Upper lobe of left lung (tissue), 4 donors: ENCODE results near the gene GALNT10.

Experiments used
- CTCF ChIP-seq, 6 experiments: fragments of 450-650 bp in 4 of 6; fragments of 200-600 bp in 2 of 6; sonication (generic) in 2 of 6; IDR thresholded peaks; one replicate each; pipeline ENCODE4 v1.5.1; 2016 to 2019; ENCODE audit warnings: antibody characterized with exemption in 6 of 6
- EP300 ChIP-seq, 4 donors: sonication (generic); formaldehyde crosslinking; IDR thresholded peaks; one replicate each; pipeline ENCODE4 v1.5.1; 2017; ENCODE audit warnings: antibody characterized with exemption in 4 of 4, control low read depth in 2 of 4
- POLR2A ChIP-seq, 4 donors: fragments of 450-650 bp; IDR thresholded peaks; one replicate each; pipeline ENCODE4 v1.5.1; 2016 to 2017; ENCODE audit warnings: antibody characterized with exemption in 4 of 4, mild to moderate bottlenecking in 2 of 4
- POLR2AphosphoS5 ChIP-seq, 2 donors: sonication (generic); formaldehyde crosslinking; IDR thresholded peaks; one replicate each; pipeline ENCODE4 v1.5.1; 2017; ENCODE audit warnings: antibody characterized with exemption in 2 of 2

- TF ChIP-seq CTCF (IDR thresholded peaks at IDR 0.05) (no peak), POLR2A (IDR thresholded peaks at IDR 0.05) (no peak), POLR2AphosphoS5 (IDR thresholded peaks at IDR 0.05) (no peak), EP300 (IDR thresholded peaks at IDR 0.05) (no peak)
Measured at GRCh38 chr5:154394307-154394706, 203.8 kb downstream of the GALNT10 start.
